ENCODE measurements around the gene ITGB4. TPM values are rescaled to one million over a fixed set of nuclear protein-coding genes. Genes with fewer than 3 reads are reported as not detected.

Gene ITGB4
- total and polyA plus RNA-seq, 2 of the 13 experiments (the other 11 are each of a cell fraction or from before 2014, with no cell fraction given), result 6.9 to 14.5 TPM

- TF ChIP-seq NR0B2 (CRISPR knock-in tag; IDR thresholded peaks at IDR 0.05) (no peak; the same call in 1 of the 2 replicates), MXD3 (CRISPR knock-in tag; IDR thresholded peaks at IDR 0.05) (no peak), ZBTB7B (CRISPR knock-in tag; IDR thresholded peaks at IDR 0.05) (no peak), ZNF10 (CRISPR knock-in tag; IDR thresholded peaks at IDR 0.05; ENCODE audit: borderline replicate concordance, low read depth) (no peak), ZNF547 (CRISPR knock-in tag; IDR thresholded peaks at IDR 0.05) (no peak; the same call in 1 of the 2 replicates), THAP7 (CRISPR knock-in tag; IDR thresholded peaks at IDR 0.05) (no peak), HMGA1 (CRISPR knock-in tag; conservative IDR thresholded peaks at IDR 0.05) (no peak), HNRNPUL1 (IDR thresholded peaks at IDR 0.05; ENCODE audit: low read depth, low read length) (no peak), POLR2A (IDR thresholded peaks at IDR 0.05; ENCODE audit: insufficient read depth in 1 of 2, low read depth in 2 of 2, low read length in 2 of 2) (peak; percentile 66 to 81; a peak in 3 of 4 replicates), NCOA1 (CRISPR knock-in tag; IDR thresholded peaks at IDR 0.05) (0 out of 2 replicates have a peak, but pooled peaks have one; percentile 46), ZC3H4 (CRISPR knock-in tag; IDR thresholded peaks at IDR 0.05; ENCODE audit: borderline replicate concordance) (peak; percentile 97), BCL6 (CRISPR knock-in tag; IDR thresholded peaks at IDR 0.05) (no peak), ZNF724P (CRISPR knock-in tag; IDR thresholded peaks at IDR 0.05; ENCODE audit: borderline replicate concordance) (no peak), PTBP1 (IDR thresholded peaks at IDR 0.05; ENCODE audit: low read depth, low read length, poor library complexity, severe bottlenecking) (no peak), SUZ12 (IDR thresholded peaks at IDR 0.05; ENCODE audit: low read depth, low read length) (no peak), SYNCRIP (IDR thresholded peaks at IDR 0.05; ENCODE audit: insufficient read depth, low read depth, low read length) (no peak), ZNF816 (CRISPR knock-in tag; IDR thresholded peaks at IDR 0.05; ENCODE audit: borderline replicate concordance) (no peak), ARNT (IDR thresholded peaks at IDR 0.05) (no peak), SNAPC4 (CRISPR knock-in tag; IDR thresholded peaks at IDR 0.05) (no peak), ZNF629 (CRISPR knock-in tag; conservative IDR thresholded peaks at IDR 0.05) (no peak), MED13 (CRISPR knock-in tag; IDR thresholded peaks at IDR 0.05) (0 out of 2 replicates have a peak, but pooled peaks have one; percentile 13), ZFY (CRISPR knock-in tag; IDR thresholded peaks at IDR 0.05) (no peak), SRF (IDR thresholded peaks at IDR 0.05; ENCODE audit: low read depth, low read length) (no peak; the same call in 1 of the 2 replicates)
Measured at GRCh38 chr17:75776386-75777295, 55.4 kb downstream of the ITGB4 start (continued).
